Measurements from ENCODE around the gene INPP4B.

The INPP4B gene

GRCh38 chr4:142713282-142714030, 132.6 kb downstream of the INPP4B start:
- Histone ChIP-seq H3K9ac (no peak overlapping the region), H3K4me3 (no peak overlapping the region), H4K20me1 (no peaks in the 10 kb centered on the region), H3K27ac (no peak overlapping the region), H3K9me3 (peaks cover 4% of the 10 kb centered on the region), H3K4me1 (no peaks in the 10 kb centered on the region), H3K27me3 (no peaks in the 10 kb centered on the region), H3K36me3 (no peaks in the 10 kb centered on the region), H3K4me2 (no peak overlapping the region)
- TF ChIP-seq Cebpa-rat (IDR thresholded peaks at IDR 0.05), result no peak

- peaks cover 17% of the 10 kb centered on the region for H3K9me3 ChIP-seq
- no peaks in the 10 kb centered on the region for H3K27me3 ChIP-seq
- no peak overlapping the region for H3K4me2 ChIP-seq
- H3K4me1 ChIP-seq, result 0 out of 2 replicates have a peak, but pooled peaks cover 13% of the 10 kb centered on the region
- H3K36me3 ChIP-seq, result no peaks in the 10 kb centered on the region
- H3K27ac ChIP-seq, result no peak overlapping the region
- TF ChIP-seq Cebpa-rat (IDR thresholded peaks at IDR 0.05), result no peak
- no peak overlapping the region for H3K4me3 ChIP-seq
- H3K9ac ChIP-seq, result no peak overlapping the region
- no peaks in the 10 kb centered on the region for H4K20me1 ChIP-seq
These were observed 137.9 kb downstream of the INPP4B start for GRCh38 chr4:142708231-142708630.

DNA sequence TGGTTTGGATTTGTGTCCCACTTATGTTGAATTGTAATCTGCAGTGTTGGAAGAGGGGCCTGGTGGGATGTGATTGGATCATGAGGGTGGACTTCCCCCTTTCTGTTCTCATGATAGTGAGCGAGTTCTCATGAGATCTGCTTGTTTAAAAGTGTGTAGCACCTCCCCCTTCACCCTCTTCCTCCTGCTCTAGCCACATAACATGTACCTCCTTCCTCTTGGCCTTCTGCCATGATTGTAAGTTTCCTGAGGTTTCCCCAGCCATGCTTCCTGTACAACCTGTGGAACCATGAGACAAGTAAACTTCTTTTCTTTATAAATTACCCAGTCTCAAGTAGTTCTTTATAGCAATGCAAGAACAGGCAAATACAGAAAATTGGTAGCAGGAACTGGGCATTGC, 138.7 kb downstream of the INPP4B start:
- Histone ChIP-seq H3K27me3 (no peaks in the 10 kb centered on the region), H3K9ac (no peak overlapping the region), H3K27ac (no peak overlapping the region), H4K20me1 (no peaks in the 10 kb centered on the region), H3K36me3 (no peaks in the 10 kb centered on the region), H3K4me3 (no peak overlapping the region), H3K4me1 (0 out of 2 replicates have a peak, but pooled peaks cover 13% of the 10 kb centered on the region), H3K4me2 (peak overlapping the region; percentile 14; the same call in 1 of the 2 replicates), H3K9me3 (peaks cover 17% of the 10 kb centered on the region)
- TF ChIP-seq Cebpa-rat (IDR thresholded peaks at IDR 0.05), result no peak

GRCh38 chr4:142706381-142706780, 139.7 kb downstream of the INPP4B start:
- Histone ChIP-seq H3K9ac (no peak overlapping the region), H3K36me3 (no peaks in the 10 kb centered on the region), H4K20me1 (no peaks in the 10 kb centered on the region), H3K4me2 (no peak overlapping the region), H3K9me3 (peaks cover 17% of the 10 kb centered on the region), H3K4me3 (no peak overlapping the region), H3K4me1 (0 out of 2 replicates have a peak, but pooled peaks cover 13% of the 10 kb centered on the region), H3K27me3 (no peaks in the 10 kb centered on the region), H3K27ac (no peak overlapping the region)
- TF ChIP-seq Cebpa-rat (IDR thresholded peaks at IDR 0.05), result no peak

DNA sequence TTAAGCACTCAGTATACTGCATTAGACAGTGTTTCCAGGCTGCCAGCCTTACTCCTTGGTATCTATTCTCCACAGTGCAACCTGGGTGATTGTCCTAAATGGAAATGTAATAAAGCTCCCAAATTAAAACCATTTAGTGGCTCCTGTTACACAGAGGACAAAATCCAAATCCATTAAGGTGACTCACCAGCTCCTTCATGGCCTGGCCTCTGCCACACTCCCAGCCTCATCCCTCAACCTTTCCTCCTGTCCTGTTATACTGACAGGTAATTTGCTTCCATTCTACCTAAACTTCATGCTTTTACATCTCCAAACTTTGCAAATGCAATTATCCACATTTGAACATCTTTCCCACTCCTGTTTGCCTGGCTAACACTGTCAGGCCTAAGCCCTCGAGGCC, 140.3 kb downstream of the INPP4B start:
- TF ChIP-seq Cebpa-rat (IDR thresholded peaks at IDR 0.05), result no peak
- Histone ChIP-seq H3K9me3 (peaks cover 17% of the 10 kb centered on the region), H3K4me1 (0 out of 2 replicates have a peak, but pooled peaks cover 13% of the 10 kb centered on the region), H3K4me3 (no peak overlapping the region), H3K36me3 (no peaks in the 10 kb centered on the region), H3K9ac (no peak overlapping the region), H4K20me1 (no peaks in the 10 kb centered on the region), H3K4me2 (no peak overlapping the region), H3K27ac (no peak overlapping the region), H3K27me3 (no peaks in the 10 kb centered on the region)

- no peaks in the 10 kb centered on the region for H4K20me1 ChIP-seq
- peaks cover 17% of the 10 kb centered on the region for H3K9me3 ChIP-seq
- no peaks in the 10 kb centered on the region for H3K36me3 ChIP-seq
- no peak overlapping the region for H3K9ac ChIP-seq
- H3K27me3 ChIP-seq, result no peaks in the 10 kb centered on the region
- 0 out of 2 replicates have a peak, but pooled peaks cover 13% of the 10 kb centered on the region for H3K4me1 ChIP-seq
- peak overlapping the region; percentile 11 for H3K4me2 ChIP-seq
- H3K27ac ChIP-seq, result no peak overlapping the region
- TF ChIP-seq Cebpa-rat (IDR thresholded peaks at IDR 0.05), result no peak
- no peak overlapping the region for H3K4me3 ChIP-seq
These were observed 142.3 kb downstream of the INPP4B start for GRCh38 chr4:142703694-142704309.

DNA sequence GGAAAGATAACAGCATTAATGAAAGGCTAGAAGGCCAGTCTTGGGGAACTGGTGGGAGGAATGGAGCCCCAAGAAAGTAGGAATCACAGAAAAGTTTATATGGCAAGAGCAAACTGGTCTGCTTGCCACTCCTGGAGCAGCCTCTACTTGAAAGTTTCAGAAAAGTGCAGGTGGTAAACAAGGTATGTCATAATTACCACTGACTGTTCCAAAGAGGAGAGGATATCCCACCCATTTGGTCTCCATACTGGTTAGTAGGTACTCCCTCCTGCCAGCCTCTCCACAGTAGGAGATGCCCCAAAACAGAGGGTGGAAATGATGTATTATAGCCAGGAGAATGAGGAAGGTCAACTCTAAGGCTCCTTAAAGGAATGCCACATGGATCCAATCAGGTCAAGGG, 145.1 kb downstream of the INPP4B start:
- no peak overlapping the region for H3K4me2 ChIP-seq
- H3K4me3 ChIP-seq, result no peak overlapping the region
- H3K36me3 ChIP-seq, result no peaks in the 10 kb centered on the region
- H3K9ac ChIP-seq, result no peak overlapping the region
- no peaks in the 10 kb centered on the region for H4K20me1 ChIP-seq
- no peak for TF ChIP-seq Cebpa-rat (IDR thresholded peaks at IDR 0.05)
- no peaks in the 10 kb centered on the region for H3K9me3 ChIP-seq
- peaks cover 18% of the 10 kb centered on the region for H3K4me1 ChIP-seq
- no peak overlapping the region for H3K27ac ChIP-seq
- H3K27me3 ChIP-seq, result no peaks in the 10 kb centered on the region

DNA sequence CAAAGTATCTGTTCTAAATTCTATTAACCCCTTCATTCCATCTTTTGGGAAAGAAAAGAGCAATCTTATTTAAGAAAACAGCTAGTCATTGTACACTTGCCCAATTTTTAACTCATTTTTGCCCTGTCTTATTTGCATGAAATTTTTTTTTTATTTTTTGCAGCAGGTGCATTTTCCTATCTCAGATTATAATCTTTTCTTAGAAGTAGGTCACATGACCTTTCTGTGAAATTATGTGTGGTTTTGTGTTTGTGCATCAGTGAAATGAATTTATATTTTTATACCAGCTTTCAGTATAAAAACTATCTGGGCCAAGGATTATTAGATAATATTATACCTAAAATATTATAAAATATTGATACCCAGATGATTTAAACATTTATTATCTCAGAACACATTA, 145.6 kb downstream of the INPP4B start:
- H3K9me3 ChIP-seq, result no peaks in the 10 kb centered on the region
- no peak overlapping the region for H3K27ac ChIP-seq
- H3K4me2 ChIP-seq, result no peak overlapping the region
- H3K27me3 ChIP-seq, result no peaks in the 10 kb centered on the region
- no peaks in the 10 kb centered on the region for H3K36me3 ChIP-seq
- no peaks in the 10 kb centered on the region for H4K20me1 ChIP-seq
- peaks cover 18% of the 10 kb centered on the region for H3K4me1 ChIP-seq
- no peak overlapping the region for H3K4me3 ChIP-seq
- no peak for TF ChIP-seq Cebpa-rat (IDR thresholded peaks at IDR 0.05)
- H3K9ac ChIP-seq, result no peak overlapping the region

DNA sequence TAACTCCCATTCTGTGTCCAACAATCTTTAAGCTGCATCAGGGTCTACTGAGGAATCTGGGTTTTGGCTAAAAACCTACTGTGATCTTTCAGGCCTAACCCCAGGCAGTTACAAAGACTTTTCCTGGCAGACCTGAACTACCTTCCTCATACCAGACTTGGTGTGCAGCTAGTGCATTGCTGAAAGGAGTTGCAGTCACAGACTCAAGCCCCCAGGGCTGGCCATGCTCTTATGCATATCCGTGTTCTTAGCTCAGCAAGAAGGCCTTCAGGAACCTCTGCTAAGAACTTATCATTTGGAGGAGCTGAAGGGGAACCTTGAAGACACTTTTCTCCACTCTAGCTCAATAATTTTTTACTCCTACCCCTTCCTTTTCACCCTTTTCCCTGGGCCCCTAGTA, 147.5 kb downstream of the INPP4B start:
- no peak overlapping the region for H3K27ac ChIP-seq
- no peak overlapping the region for H3K4me2 ChIP-seq
- H3K9me3 ChIP-seq, result no peaks in the 10 kb centered on the region
- no peak for TF ChIP-seq Cebpa-rat (IDR thresholded peaks at IDR 0.05)
- no peak overlapping the region for H3K9ac ChIP-seq
- H3K36me3 ChIP-seq, result no peaks in the 10 kb centered on the region
- H3K4me3 ChIP-seq, result no peak overlapping the region
- no peaks in the 10 kb centered on the region for H3K27me3 ChIP-seq
- no peaks in the 10 kb centered on the region for H4K20me1 ChIP-seq
- peaks cover 12% of the 10 kb centered on the region for H3K4me1 ChIP-seq

- no peaks in the 10 kb centered on the region for H3K27me3 ChIP-seq
- H3K27ac ChIP-seq, result no peak overlapping the region
- no peaks in the 10 kb centered on the region for H3K9me3 ChIP-seq
- no peaks in the 10 kb centered on the region for H4K20me1 ChIP-seq
- no peak for TF ChIP-seq Cebpa-rat (IDR thresholded peaks at IDR 0.05)
- H3K4me1 ChIP-seq, result peaks cover 12% of the 10 kb centered on the region
- H3K4me2 ChIP-seq, result no peak overlapping the region
- no peak overlapping the region for H3K4me3 ChIP-seq
- H3K36me3 ChIP-seq, result no peaks in the 10 kb centered on the region
- no peak overlapping the region for H3K9ac ChIP-seq
These were observed 148.2 kb downstream of the INPP4B start for GRCh38 chr4:142697928-142698327.
